ENCODE measurements around the gene SHMT2. TPM values are rescaled to one million over a fixed set of nuclear protein-coding genes. Genes with fewer than 3 reads are reported as not detected.

SHMT2 gene
- total and polyA plus RNA-seq, 2 experiments from 2014 or later, result 125 to 387 TPM

GRCh38 chr12:57205931-57206330 lies 23.6 kb upstream of the SHMT2 start:
- Mint-ChIP-seq H3K4me1 (no peaks in the 10 kb centered on the region), H3K4me3 (no peak overlapping the region), H3K27me3 (ENCODE audit: insufficient read depth, low read depth, poor library complexity) (peaks cover 18% of the 10 kb centered on the region), H3K9me3 (no peaks in the 10 kb centered on the region; the same call in 2 of the 3 replicates), H3K36me3 (ENCODE audit: low read depth) (peaks cover 88% of the 10 kb centered on the region), H3K27ac (no peak overlapping the region)
- no peak overlapping the region for H3K4me3 ChIP-seq
- peaks cover 19% of the 10 kb centered on the region for H3K36me3 ChIP-seq (ENCODE audit: insufficient read depth)
- H3K79me2 ChIP-seq (replicated peaks; ENCODE audit: insufficient read depth), result no peaks in the 10 kb centered on the region
- H3F3A ChIP-seq (replicated peaks; ENCODE audit: low read depth), result no peaks in the 10 kb centered on the region
- no peaks in the 10 kb centered on the region for H3K27me3 ChIP-seq (ENCODE audit: insufficient read depth)
- H3K9me2 ChIP-seq (ENCODE audit: insufficient read depth), result no peaks in the 10 kb centered on the region
- H3K27ac ChIP-seq (ENCODE audit: low read depth), result no peak overlapping the region
- no peaks in the 10 kb centered on the region for H3K4me1 ChIP-seq (ENCODE audit: insufficient read depth)
- H3K4me2 ChIP-seq, result no peak overlapping the region
- no peak overlapping the region for H2AFZ ChIP-seq
- ATAC-seq (no peak), DNase-seq (ENCODE audit: low spot score) (no peak)
- H4K20me1 ChIP-seq (replicated peaks; ENCODE audit: insufficient read depth), result no peaks in the 10 kb centered on the region; the same call in 1 of the 2 replicates
- no peak for TF ChIP-seq EZH2phosphoT487 (IDR thresholded peaks at IDR 0.05; ENCODE audit: unreplicated experiment)
- no peak for TF ChIP-seq ZNF114 (CRISPR knock-in tag; IDR thresholded peaks at IDR 0.05)
- TF ChIP-seq ZNF331 (CRISPR knock-in tag; IDR thresholded peaks at IDR 0.05; ENCODE audit: low read depth), result no peak
- TF ChIP-seq POLR2AphosphoS5 (IDR thresholded peaks at IDR 0.05; ENCODE audit: low read depth), result no peak
- TF ChIP-seq NANOG (IDR thresholded peaks at IDR 0.05; ENCODE audit: borderline replicate concordance), result no peak
- TF ChIP-seq ZNF462 (CRISPR knock-in tag; IDR thresholded peaks at IDR 0.05), result no peak
- TF ChIP-seq EZH2 (IDR thresholded peaks at IDR 0.05; ENCODE audit: low read depth, unreplicated experiment), result no peak
